Measurements from ENCODE around the gene MAP2K3. TPM values are rescaled to one million over a fixed set of nuclear protein-coding genes. Genes with fewer than 3 reads are reported as not detected.
A peak's percentile ranks its signal among the peaks of the same experiment; 100 is the strongest.
"Not testable (repeated sequence)": the region's sequence is repeated elsewhere in the genome, so short reads cannot be mapped to it uniquely, and the experiment has no call there.

The MAP2K3 gene
- total RNA-seq, 1 donor from 2014 or later = 294 TPM

- TF ChIP-seq, protein P1, sequence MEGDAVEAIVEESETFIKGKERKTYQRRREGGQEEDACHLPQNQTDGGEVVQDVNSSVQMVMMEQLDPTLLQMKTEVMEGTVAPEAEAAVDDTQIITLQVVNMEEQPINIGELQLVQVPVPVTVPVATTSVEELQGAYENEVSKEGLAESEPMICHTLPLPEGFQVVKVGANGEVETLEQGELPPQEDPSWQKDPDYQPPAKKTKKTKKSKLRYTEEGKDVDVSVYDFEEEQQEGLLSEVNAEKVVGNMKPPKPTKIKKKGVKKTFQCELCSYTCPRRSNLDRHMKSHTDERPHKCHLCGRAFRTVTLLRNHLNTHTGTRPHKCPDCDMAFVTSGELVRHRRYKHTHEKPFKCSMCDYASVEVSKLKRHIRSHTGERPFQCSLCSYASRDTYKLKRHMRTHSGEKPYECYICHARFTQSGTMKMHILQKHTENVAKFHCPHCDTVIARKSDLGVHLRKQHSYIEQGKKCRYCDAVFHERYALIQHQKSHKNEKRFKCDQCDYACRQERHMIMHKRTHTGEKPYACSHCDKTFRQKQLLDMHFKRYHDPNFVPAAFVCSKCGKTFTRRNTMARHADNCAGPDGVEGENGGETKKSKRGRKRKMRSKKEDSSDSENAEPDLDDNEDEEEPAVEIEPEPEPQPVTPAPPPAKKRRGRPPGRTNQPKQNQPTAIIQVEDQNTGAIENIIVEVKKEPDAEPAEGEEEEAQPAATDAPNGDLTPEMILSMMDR (IDR thresholded peaks at IDR 0.05) = no peak
- H3K27me3 ChIP-seq = no peaks in the 10 kb centered on the region
- no peaks in the 10 kb centered on the region for H3K36me3 ChIP-seq
- H3K4me1 ChIP-seq = no peaks in the 10 kb centered on the region
- no peaks in the 10 kb centered on the region for H3K9me3 ChIP-seq
- H3K27ac ChIP-seq = no peak overlapping the region
- DNase-seq (ENCODE audit: low spot score in 2 of 2) = no peak
- no peak overlapping the region for H3K4me3 ChIP-seq
- intact Hi-C loops (cut with DNase I) = no loop called here
Measured at GRCh38 chr17:21330436-21331160, 46.1 kb downstream of the MAP2K3 start.

- H3K9me3 ChIP-seq; DNase-seq (ENCODE audit: low spot score in 2 of 2); intact Hi-C loops (cut with DNase I); H3K36me3 ChIP-seq; H3K4me3 ChIP-seq; H3K27me3 ChIP-seq; H3K4me1 ChIP-seq: not testable (repeated sequence)
- H3K27ac ChIP-seq = peak overlapping the region; percentile 69 to 76
Measured at GRCh38 chr17:21336541-21337294, 52.2 kb downstream of the MAP2K3 start.

GRCh38 chr17:21337981-21338625, 53.6 kb downstream of the MAP2K3 start:
- H3K27ac ChIP-seq = peak overlapping the region; percentile 69 to 76
- H3K4me1 ChIP-seq; H3K9me3 ChIP-seq; H3K36me3 ChIP-seq; H3K27me3 ChIP-seq; intact Hi-C loops (cut with DNase I); H3K4me3 ChIP-seq: not testable (repeated sequence)
- DNase-seq (ENCODE audit: low spot score in 2 of 2) = peak in 1 of 2 donors; percentile 22

- Histone ChIP-seq H3K9me3 (no peaks in the 10 kb centered on the region), H3K27ac (no peak overlapping the region), H3K4me1 (peaks cover 0 to 8% of the 10 kb centered on the region in 2 donors), H3K4me3 (no peak overlapping the region), H3K36me3 (no peaks in the 10 kb centered on the region), H3K27me3 (no peaks in the 10 kb centered on the region)
- peak in 1 of 2 donors; percentile 41 for DNase-seq (ENCODE audit: low spot score in 2 of 2)
- TF ChIP-seq, protein P1 (IDR thresholded peaks at IDR 0.05) = no peak
- intact Hi-C loops (cut with DNase I) = no loop called here
Measured at GRCh38 chr17:21339011-21339410, 54.5 kb downstream of the MAP2K3 start.

DNA sequence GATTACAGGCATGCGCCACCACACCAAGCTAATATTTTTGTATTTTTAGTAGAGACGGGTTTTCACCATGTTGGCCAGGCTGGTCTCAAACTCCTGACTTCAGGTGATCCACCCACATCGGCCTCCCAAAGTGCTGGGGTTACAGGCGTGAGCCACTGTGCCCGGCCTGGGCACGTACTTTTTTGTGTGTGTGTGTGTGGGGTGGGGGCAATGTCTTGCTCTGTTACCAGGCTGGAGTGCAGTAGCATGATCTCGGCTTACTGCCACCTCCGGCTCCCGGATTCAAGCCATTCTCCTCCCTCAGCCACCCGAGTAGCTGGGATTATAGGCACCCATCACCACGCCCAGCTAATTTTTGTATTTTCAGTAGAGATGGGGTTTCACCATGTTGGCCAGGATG, 55.1 kb downstream of the MAP2K3 start:
- H3K36me3 ChIP-seq; H3K4me3 ChIP-seq; intact Hi-C loops (cut with DNase I); H3K4me1 ChIP-seq; H3K27ac ChIP-seq; H3K27me3 ChIP-seq; H3K9me3 ChIP-seq: not testable (repeated sequence)
- peak in 1 of 2 donors; percentile 37 for DNase-seq (ENCODE audit: low spot score in 2 of 2)

DNA sequence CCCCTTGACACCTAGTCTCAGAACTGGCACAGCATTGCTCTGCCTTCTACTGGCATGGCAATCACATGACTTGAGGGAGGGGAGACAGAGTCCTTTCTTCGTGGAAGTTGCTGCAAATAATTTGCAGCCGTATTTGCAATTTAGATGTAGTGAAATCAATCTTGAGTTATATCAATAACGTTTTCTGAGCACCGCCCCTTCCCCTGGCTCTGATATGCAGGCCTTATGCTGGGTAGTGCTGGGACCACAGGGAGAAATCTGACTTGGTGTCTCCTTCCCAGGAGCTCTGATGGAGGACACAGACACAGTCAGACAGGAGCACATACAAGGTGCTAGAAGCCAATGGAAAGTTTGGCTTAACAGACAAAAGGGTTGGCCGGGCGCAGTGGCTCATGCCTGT, 55.9 kb downstream of the MAP2K3 start:
- H3K9me3 ChIP-seq; H3K4me1 ChIP-seq; intact Hi-C loops (cut with DNase I); H3K36me3 ChIP-seq; H3K27ac ChIP-seq; H3K27me3 ChIP-seq; H3K4me3 ChIP-seq: not testable (repeated sequence)
- peak in 1 of 2 donors; percentile 61 for DNase-seq (ENCODE audit: low spot score in 2 of 2)

DNA sequence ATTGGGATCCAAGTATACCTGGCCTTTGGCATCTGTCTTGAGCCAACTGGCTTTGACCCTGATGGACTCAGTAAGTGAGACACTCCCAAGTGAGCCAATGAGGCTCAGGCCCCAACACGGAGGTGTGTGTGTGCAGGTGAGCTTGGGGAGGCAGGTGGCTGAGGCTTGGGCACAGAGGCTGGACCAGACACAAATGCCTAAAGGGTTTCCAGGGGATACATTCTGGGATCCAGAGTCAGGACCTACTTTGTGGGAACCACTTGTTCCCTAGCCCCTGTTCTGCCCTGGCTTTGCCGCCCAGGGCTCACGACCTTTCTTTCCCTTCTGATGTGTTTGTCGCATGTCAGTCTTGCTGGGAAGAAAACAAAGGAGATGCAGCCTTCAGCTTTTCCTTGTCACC, 56.8 kb downstream of the MAP2K3 start:
- H3K4me3 ChIP-seq; H3K27me3 ChIP-seq; H3K9me3 ChIP-seq; intact Hi-C loops (cut with DNase I); H3K27ac ChIP-seq; H3K4me1 ChIP-seq; H3K36me3 ChIP-seq: not testable (repeated sequence)
- DNase-seq (ENCODE audit: low spot score in 2 of 2) = peak in 1 of 2 donors; percentile 41

DNA sequence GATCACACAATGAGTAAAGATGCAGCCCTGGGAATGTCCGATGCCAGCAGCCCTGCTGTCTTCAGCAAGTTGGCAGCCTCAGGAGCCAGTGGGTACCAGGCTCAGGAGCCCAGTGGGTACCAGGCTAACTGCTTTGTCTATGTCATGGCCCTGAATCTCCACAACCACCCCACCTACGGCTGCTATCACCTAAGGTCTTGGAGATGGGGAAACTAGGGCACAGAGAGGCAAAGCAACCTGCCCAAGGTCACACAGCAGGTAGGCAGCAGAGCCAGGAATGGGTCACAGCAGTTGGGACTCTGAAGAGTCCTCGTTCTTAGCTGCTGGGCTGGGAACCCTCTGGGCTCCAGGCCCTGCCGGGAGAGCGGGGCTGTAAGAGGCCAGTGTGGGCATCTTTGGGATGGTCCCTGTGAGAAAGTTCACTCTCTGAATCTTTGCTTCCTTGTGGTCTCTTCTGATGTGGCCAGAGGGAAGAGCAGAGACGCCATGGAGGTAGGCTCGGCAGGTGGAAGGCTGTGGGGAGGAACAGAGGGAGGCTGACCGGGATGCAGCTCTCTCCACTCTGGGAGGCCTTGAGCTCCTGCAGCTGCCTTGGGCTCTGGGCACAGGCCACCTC, 57.5 kb downstream of the MAP2K3 start:
- H3K4me1 ChIP-seq = peaks cover 0 to 10% of the 10 kb centered on the region in 2 donors
- H3K9me3 ChIP-seq; DNase-seq (ENCODE audit: low spot score in 2 of 2); intact Hi-C loops (cut with DNase I); H3K36me3 ChIP-seq; H3K27me3 ChIP-seq; H3K27ac ChIP-seq; H3K4me3 ChIP-seq: not testable (repeated sequence)

GRCh38 chr17:21343061-21343949, 58.8 kb downstream of the MAP2K3 start:
- intact Hi-C loops (cut with DNase I); H3K4me1 ChIP-seq; H3K9me3 ChIP-seq; DNase-seq (ENCODE audit: low spot score in 2 of 2); H3K36me3 ChIP-seq; H3K27ac ChIP-seq; H3K4me3 ChIP-seq; H3K27me3 ChIP-seq: not testable (repeated sequence)

DNA sequence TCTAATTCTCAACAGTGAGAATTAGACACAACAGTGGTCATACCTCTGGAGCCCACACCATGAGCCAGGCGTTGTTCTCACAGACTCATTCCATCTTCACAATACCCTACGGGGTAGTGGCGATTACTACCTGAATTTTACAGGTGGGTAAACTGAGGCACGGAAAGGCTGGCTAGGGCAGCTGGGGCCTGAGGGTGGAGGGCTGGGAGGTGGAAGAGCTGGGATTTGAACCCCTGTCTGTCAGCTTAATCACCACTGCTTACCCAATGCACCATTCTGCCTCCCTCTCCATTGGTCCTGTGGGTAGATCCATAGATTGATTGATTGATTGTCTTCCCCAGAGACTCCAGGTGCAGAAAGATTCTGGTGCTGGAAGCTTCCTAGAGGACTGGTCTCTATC, 60.3 kb downstream of the MAP2K3 start:
- H3K36me3 ChIP-seq; H3K27me3 ChIP-seq; H3K4me1 ChIP-seq; H3K4me3 ChIP-seq; H3K27ac ChIP-seq; DNase-seq (ENCODE audit: low spot score in 2 of 2); H3K9me3 ChIP-seq; intact Hi-C loops (cut with DNase I): not testable (repeated sequence)

Data from ascending aorta (tissue), 2 donors.